NB4 (cell line): ENCODE data around the gene PITPNM3.

ENCODE experiments used
- CTCF ChIP-seq: IDR thresholded peaks from one replicate; pipeline ENCODE4 v1.5.1; 2012; ENCODE audit warnings: low read depth, low read length
- MAX ChIP-seq: IDR thresholded peaks from 2 replicates; pipeline ENCODE4 v1.6.1; 2011; ENCODE audit warnings: low read depth, low read length
- POLR2A ChIP-seq: IDR thresholded peaks from 2 replicates; pipeline ENCODE4 v1.6.1; 2011; ENCODE audit warnings: mild to moderate bottlenecking; ENCODE audit not compliant: insufficient read length; ENCODE audit errors: extremely low read depth

GRCh38 chr17:6573982-6574686 is 17.8 kb upstream of the PITPNM3 start:
- TF ChIP-seq MAX (no peak), CTCF (no peak), POLR2A (no peak)
